AG04450 (cell line): ENCODE data around the gene SLC12A9. TPM values are rescaled to one million over a fixed set of nuclear protein-coding genes. Genes with fewer than 3 reads are reported as not detected.

Experiments used
- CTCF ChIA-PET: fragments of 300-600, 350-600 bp; formaldehyde crosslinking; extraction: SDS; loops from one replicate; lab custom pipeline; 2022; ENCODE audit warnings: antibody characterized with exemption, inconsistent platforms; lab: Charles Lee
- POLR2A ChIA-PET: fragments of 350-600 bp; formaldehyde crosslinking; extraction: SDS; loops from one replicate; lab custom pipeline; 2021; ENCODE audit warnings: antibody characterized with exemption, inconsistent platforms; lab: Yijun Ruan, JAX
- DNase-seq: peaks from one replicate; pipeline ENCODE4 v3.0.0-alpha.2; 2011; ENCODE audit warnings: low read depth, low spot score
- H3K27ac ChIP-seq: one replicate; pipeline ENCODE4 v1.5.1; 2012; ENCODE audit warnings: low read depth, low read length, control low read depth
- H3K27me3 ChIP-seq: one replicate; pipeline ENCODE4 v1.6.0; 2012; ENCODE audit warnings: low read length; ENCODE audit not compliant: control insufficient read depth, insufficient read depth
- H3K4me3 ChIP-seq: 2 replicates; pipeline ENCODE4 v1.5.1; 2011; ENCODE audit warnings: mild to moderate bottlenecking, low read depth, low read length, control low read depth
- H3K9me3 ChIP-seq: 2 replicates; pipeline ENCODE4 v1.5.1; 2012; ENCODE audit warnings: low read length; ENCODE audit not compliant: control insufficient read depth, insufficient read depth
- polyA plus RNA-seq: library from polyadenylated mRNA; depleted of rRNA; stranded (reverse); fragments of >200 nt; gene quantifications from 2 replicates; pipeline ENCODE4 v1.2.3, GENCODE V29; 2011
- TF ChIP-seq, protein P1 (sequence below): IDR thresholded peaks from 2 replicates; pipeline ENCODE4 v1.5.1; 2011; ENCODE audit warnings: low read depth, low read length, control low read depth, inconsistent platforms

Gene SLC12A9
- polyA plus RNA-seq, 1 experiment, result 10.8 TPM

DNA sequence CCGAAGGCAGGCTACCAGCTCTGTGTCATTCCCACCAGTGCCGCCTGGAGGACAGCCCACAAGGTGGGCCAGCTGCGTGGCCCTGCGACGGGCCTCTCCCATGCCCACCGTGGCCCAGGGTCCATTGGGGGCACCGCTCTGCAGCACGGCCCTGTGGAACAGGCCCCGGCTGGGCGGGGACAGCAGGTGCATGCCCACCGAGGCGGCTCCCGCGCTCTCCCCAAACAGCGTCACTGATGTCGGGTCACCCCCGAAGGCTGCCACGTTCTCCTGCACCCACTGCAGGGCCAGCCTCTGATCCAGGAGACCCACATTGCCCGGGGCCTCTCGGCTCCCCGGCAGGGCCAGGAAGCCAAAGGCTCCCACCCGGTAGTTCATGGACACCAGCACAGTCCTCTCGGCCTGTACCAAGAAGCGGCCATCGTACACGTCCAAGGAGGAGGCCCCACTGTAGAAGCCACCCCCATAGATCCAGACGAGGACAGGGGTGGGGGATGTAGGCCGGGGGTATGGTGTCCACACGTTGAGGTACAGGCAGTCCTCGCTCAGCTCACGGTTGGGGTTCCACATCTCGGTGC, 40.9 kb downstream of the SLC12A9 start:
- TF ChIP-seq, protein P1, sequence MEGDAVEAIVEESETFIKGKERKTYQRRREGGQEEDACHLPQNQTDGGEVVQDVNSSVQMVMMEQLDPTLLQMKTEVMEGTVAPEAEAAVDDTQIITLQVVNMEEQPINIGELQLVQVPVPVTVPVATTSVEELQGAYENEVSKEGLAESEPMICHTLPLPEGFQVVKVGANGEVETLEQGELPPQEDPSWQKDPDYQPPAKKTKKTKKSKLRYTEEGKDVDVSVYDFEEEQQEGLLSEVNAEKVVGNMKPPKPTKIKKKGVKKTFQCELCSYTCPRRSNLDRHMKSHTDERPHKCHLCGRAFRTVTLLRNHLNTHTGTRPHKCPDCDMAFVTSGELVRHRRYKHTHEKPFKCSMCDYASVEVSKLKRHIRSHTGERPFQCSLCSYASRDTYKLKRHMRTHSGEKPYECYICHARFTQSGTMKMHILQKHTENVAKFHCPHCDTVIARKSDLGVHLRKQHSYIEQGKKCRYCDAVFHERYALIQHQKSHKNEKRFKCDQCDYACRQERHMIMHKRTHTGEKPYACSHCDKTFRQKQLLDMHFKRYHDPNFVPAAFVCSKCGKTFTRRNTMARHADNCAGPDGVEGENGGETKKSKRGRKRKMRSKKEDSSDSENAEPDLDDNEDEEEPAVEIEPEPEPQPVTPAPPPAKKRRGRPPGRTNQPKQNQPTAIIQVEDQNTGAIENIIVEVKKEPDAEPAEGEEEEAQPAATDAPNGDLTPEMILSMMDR, result no peak
- H3K9me3 ChIP-seq, result no peaks in the 10 kb centered on the region; the same call in 1 of the 2 replicates
- peaks cover 26% of the 10 kb centered on the region for H3K27me3 ChIP-seq
- ChIA-PET CTCF (interaction anchor here (0.6 to 1.1 kb wide), 2 partner anchors 184 to 351 kb away, joined by 3 to 6 read pairs; no protein-coding TSS in a partner anchor), POLR2A (no interaction called here)
- DNase-seq, result no peak
- H3K27ac ChIP-seq, result no peak overlapping the region
- no peak overlapping the region for H3K4me3 ChIP-seq

DNA sequence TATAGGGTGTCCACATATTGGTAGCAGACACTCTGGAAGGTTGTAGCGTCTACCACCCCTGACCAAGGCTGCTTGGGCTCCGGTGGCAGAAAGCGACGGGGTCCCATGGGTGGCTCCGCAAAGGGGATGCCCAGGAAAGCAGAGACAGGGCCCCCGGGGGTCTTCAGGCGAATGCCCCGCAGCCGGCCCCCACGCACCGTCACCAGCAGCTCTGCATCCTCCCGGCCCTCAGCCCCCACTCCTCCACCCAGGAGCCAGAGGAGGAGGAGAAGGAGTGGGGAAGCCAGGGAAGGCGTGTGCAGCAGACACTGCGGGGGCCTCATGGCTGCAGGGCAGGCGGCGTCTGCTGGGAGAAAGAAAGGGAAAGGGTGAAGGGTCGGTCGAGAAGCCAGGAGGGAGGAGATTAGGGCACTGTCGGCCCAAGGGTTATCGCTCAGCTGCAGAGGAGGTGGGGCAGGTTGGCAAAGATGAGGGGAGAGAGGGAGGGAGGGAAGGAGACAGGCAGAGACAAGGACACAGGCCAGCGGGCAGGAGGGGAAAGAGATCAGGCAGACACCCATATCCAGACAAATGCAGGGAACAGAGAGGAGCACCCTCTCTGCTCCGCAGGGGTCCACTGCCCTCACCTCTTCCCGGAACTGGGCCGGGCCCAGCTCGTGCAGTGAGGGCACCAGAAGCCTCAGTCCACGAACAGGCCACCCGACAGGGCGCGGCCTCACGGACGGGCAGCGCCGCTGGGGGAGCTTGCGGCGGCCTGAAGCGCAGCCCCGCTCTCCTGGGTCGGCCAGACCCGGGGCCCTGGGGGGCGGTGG, 41.6 kb downstream of the SLC12A9 start:
- Histone ChIP-seq H3K4me3 (no peak overlapping the region), H3K9me3 (no peaks in the 10 kb centered on the region; the same call in 1 of the 2 replicates), H3K27me3 (peaks cover 26% of the 10 kb centered on the region), H3K27ac (no peak overlapping the region)
- ChIA-PET POLR2A (no interaction called here), CTCF (interaction anchor here (0.6 to 1.6 kb wide), 9 partner anchors 11 to 388 kb away, joined by 3 to 7 read pairs (median 3); no protein-coding TSS in a partner anchor)
- DNase-seq, result no peak
- TF ChIP-seq, protein P1, result no peak

DNA sequence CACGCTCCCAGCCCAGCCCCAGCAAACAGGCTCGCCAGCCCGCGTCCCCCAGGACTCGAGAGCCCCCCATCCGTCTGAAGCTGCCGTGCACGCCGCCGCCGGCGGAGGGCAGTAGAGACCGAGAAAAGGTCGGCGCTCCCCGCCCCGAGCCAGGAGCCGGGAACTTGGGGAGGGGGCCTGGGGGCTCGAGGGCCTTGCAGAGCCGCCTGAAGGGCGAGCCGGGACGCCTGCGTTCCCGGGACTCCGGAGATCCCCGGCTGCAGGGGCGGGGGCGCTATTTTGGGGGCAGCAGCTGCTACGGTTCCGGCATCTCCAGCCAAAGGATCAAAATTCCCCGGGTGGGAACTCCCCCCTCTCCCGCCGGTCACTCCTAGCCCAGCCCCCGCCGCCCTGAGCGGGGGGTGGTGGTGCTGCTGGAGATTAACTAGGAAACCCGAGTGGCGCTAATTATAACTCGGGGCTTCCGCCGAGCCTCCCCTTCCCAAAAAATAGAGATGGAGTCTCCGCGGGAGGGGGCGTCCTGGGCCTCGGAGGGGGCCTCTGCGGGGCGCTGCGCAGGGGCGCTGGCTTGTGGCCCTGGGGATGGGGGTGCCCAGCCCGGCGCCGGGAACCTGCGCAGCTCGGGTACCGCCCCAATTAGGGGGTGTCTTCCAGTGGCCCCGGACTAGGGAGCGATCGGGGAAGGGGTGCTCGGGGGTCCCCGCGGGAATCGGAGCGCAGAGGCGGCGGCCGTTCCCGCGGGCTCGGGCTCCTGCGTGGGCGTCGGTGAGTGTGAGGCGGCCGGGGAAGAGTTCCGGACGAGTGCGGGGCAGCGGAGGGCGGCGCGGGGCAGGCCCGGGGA, 42.6 kb downstream of the SLC12A9 start:
- POLR2A ChIA-PET, result interaction anchor here (0.6 kb wide), 1 partner anchor 190 kb away, joined by 10 read pairs; no protein-coding TSS in a partner anchor
- CTCF ChIA-PET, result interaction anchor here (0.6 to 1.6 kb wide), 9 partner anchors 10 to 387 kb away, joined by 3 to 7 read pairs (median 3); no protein-coding TSS in a partner anchor
- peak overlapping the region; percentile 44 for H3K4me3 ChIP-seq
- TF ChIP-seq, protein P1, result peak; percentile 79
- H3K27ac ChIP-seq, result no peak overlapping the region
- no peaks in the 10 kb centered on the region; the same call in 1 of the 2 replicates for H3K9me3 ChIP-seq
- H3K27me3 ChIP-seq, result peaks cover 26% of the 10 kb centered on the region
- no peak for DNase-seq

DNA sequence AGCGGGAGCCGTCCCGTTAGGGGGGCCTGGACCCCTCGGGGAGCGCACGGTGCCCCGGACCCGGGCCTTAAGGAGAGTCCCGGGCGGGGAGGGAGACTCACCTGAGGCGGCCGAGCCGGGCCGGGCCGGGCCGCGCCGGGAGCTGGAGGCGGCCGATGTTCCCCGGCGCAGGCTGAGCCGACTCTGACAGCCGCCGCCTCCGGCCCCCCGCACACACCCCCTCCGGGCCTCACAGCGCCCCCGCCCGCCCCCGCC, 43.1 kb downstream of the SLC12A9 start, which contains the start of gene ACHE:
ACHE (minus strand) TSS at position 188 of the 255 bp plus-strand sequence. CDS start 1,656 bp downstream, outside the sequence.
- peak within 1 kb of the TSS; percentile 44 for H3K4me3 ChIP-seq
- H3K27me3 ChIP-seq, result peaks cover 27% of the 10 kb centered on the region
- CTCF ChIA-PET, result interaction anchor here (1.3 kb wide), 1 partner anchor 9 kb away, joined by 3 read pairs; no protein-coding TSS in a partner anchor
- TF ChIP-seq, protein P1, result no peak
- DNase-seq, result no peak
- POLR2A ChIA-PET, result no interaction called here
- H3K9me3 ChIP-seq, result no peaks in the 10 kb centered on the region; the same call in 1 of the 2 replicates
- H3K27ac ChIP-seq, result no peak within 1 kb of the TSS
